GDM1 (cell line): ENCODE results near the gene TTLL6.
A peak's percentile ranks its signal among the peaks of the same experiment; 100 is the strongest.

Experiments used
- DNase-seq: peaks from one replicate; lab custom pipeline; 2025; lab: John Stamatoyannopoulos, UW

TTLL6 gene

GRCh38 chr17:48759288-48759687 is 57.7 kb downstream of the TTLL6 start:
- DNase-seq: no peak

DNA sequence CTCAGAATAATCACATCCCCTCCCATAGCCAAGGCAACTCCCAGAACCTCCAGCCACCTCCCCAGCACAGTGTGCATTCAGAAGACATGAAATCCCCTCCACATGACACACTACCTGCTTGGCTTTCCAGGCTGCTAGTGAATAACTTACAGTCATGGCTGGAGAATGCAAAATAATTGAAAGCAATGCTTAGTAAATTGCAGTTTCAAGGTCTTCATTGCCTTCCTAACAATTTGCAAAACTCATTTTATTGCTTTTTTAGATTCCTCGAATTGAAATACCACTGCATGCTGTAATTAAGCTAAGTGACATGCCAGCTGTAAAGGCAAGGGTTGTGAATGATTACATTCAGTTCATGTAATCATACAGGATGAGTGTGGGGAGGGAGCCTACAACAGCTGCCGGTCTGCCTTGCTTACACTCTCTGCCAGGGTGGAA is 59.5 kb downstream of the TTLL6 start:
- no peak for DNase-seq

DNA sequence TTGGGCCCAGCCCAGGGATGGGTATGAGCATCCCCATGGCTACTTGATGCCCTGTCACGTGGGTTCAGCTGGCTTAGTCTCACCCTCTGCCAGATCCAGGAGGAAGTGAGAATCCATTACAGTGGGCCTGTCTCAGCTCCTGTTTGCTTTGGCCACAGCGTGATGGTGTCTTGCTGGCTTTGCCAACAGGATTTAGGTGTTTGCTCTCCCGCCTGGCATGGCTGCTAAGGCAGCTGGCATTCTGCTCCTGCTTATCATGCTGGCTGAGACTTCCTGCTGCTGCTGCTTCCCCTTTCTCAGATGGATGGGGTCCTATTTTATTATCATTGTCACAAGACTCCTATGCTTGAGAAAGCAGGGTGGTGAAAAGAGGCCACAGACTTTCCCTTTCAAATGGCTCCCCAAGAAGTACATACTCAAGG is 60.2 kb downstream of the TTLL6 start:
- peak; percentile 57 for DNase-seq

- no peak for DNase-seq
These were observed 61.7 kb downstream of the TTLL6 start for GRCh38 chr17:48755356-48755755.

- DNase-seq: no peak
These were observed 62.3 kb downstream of the TTLL6 start for GRCh38 chr17:48754500-48755261.

- DNase-seq: no peak
These were observed 63.1 kb downstream of the TTLL6 start for GRCh38 chr17:48753794-48754499.

DNA sequence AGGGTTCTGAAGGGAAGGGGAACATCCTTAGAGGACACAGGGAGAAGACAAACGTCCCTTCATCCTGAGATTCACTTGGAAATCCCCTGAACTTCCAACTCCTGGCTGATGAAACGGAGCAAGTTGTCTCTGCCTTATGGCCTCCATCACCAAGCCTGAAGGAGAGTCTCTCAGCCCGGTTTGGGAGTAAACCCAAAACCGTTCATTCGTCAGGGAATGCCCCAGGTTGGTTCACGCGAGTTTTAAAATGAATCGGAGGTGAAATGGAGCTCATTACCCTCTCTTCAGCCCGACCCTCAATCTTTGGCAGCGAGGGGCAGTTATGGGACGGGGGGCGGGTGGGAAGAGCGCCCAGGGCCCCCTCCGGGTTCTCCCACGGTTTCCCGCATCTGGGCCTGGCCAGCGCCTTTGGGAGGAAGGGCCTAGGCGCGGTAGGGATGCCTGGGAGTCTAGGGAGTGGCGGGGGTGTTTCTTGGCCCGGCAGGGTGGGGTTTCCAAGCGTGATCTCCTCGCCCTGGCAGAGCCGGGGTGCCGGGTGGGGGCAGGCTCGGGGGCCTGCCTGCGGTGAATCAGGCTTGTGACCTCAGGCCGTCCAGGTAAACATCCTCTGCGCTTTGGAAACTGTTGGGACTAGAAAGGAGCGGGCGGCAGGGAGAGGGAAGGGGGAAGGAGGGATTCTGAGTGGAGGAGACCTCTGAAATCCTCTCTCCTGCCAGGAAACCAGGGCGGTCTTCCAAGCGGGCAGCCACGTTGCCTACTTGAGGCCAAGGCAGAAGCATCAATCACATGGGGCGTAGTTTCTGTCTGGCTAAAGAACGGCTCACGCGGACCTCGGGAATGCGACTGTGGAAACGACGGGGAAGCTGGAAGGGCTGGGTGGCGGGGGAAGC is 64.4 kb downstream of the TTLL6 start:
- DNase-seq: no peak

DNA sequence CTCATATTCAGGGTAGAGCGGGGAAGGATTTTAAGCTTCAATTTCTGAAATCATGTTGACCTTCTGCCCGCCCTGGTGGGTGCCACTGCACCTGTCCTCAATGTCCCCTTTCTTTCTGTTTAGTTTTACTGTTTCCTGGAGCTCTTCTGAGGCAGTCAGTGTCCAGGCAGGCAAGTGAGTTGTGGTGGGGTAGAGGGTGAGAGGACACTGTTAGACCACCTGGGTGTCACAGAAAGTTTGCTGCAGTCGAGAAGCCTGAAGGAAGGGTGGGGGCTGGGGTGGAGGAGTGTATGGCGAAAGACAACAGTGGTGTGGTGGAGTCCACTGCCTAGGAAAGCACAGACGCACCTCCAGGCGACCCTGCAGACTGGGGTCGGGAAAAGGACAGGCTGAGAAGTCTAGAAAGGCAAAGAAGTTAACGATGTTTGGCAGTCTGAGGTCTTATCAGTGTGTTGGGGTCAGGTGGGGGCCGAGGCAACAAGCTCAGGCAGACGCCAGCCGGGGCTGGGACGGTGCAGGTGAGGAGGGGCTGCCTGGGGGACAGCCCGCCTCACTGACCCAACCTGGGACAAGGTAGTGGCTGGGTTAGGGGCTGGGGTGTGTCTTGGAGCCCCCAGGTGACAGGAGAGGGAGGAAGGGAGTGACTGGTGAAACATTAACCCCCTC is 65.2 kb downstream of the TTLL6 start:
- DNase-seq: no peak

DNA sequence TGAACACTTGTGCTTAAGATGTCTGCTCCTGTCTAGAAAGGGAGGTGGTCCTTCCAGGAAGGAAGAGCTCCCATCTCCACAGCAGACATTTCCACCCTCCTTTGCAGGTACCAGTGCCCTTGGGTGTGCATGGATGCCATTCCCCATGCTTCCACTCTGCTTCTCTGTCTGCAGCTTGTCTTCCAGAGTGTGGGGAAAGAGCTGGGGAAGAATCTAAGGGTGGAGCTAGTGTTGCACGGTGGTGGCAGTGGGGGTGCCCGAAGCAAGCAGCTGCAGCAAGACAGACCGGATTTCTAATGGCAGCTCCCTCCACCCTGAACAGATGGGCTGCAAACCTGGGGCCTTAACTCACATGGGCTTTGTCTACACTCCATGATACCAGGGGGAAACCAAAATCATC is 65.9 kb downstream of the TTLL6 start:
- no peak for DNase-seq

- no peak for DNase-seq
These were observed 67.1 kb downstream of the TTLL6 start for GRCh38 chr17:48749621-48750553.

DNA sequence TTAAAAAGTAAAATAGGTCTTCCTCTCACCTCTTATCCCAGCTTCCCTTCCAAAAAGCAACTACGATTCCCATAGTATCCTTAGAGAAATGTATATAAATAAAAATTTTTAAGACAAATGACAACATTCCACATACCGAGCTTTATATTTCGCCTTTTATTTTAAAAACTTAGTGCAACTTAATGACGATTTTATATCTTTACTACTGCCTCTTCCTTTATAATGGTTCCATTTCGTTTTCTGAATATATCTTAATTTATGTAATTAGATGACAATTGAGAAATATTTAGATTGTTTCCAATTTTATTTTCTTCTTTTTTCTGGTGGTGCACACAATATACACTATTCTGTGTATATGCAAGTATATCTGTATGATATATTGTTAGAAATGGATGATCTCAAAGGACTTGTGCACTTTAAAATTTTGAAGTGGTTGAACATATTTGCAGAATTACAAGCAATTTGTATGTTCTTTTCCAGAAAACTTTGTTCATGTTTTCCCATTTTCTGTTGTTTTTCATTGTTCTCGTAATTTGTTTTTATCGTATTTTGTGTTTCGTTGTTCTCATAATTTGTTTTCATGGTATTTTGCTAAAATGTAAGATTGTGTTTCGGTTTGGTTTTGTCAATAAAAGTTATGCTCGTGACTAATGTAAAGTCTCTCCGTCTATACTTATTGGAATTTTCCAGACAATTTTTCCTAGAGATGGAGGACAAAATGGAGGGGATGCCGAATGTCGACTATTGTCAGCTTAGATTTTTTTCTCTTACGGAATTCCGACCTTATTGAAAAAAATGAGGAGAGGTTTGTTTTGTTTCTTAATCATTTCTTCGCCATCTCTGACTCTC is 68.1 kb downstream of the TTLL6 start:
- DNase-seq: no peak

GRCh38 chr17:48747445-48748363 is 69.3 kb downstream of the TTLL6 start:
- no peak for DNase-seq

DNA sequence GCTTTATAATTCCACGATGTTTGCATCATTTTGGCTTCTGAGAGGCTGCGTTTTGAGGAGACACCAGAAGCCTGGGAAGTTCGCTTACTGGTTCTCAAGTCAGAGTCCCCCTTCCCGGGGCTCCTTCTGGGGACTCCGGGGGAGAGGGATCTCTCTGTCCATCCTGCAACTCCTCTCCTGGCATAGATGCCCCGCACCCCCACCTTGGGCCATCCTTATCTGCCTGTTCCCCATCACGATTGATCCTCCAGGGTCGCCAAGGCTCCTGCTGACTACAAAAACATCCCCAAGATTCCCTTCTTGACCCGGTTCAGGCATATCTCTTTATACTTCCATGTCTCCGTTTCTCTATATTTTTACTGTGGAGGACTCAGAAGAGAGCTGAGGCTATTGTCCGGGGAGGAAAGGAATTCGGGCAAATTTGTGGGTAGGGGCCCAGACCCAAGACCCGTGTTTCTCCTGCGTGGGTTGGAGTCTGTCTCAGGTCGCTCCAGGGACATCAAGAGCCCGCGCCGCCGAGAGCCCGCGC is 70.0 kb downstream of the TTLL6 start:
- no peak for DNase-seq

GRCh38 chr17:48745381-48746275 is 71.4 kb downstream of the TTLL6 start:
- DNase-seq: no peak

DNA sequence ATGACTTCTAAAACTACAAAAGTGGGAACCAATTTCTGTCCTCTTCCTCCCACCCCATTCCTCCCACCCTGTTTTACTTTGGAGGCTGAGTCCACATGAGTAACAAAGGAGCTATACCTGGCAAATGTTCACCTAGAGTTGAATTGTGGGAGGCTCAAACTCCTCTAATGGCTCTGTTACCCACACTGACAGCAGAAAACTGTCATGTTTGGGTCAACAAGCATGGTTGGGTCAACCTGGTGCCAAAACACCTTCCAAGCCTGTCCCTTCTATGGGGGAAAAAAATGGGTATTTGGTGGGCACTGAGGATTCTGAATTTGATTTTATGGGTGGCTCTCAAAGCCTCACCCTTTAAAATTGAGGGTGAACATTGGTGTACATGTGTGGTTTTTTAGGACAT is 76.5 kb downstream of the TTLL6 start:
- DNase-seq: no peak

- DNase-seq: no peak
These were observed 78.1 kb downstream of the TTLL6 start for GRCh38 chr17:48738803-48739526.

- no peak for DNase-seq
These were observed 78.6 kb downstream of the TTLL6 start for GRCh38 chr17:48738424-48738802.
